CD1c-positive myeloid dendritic cell (primary cell): ENCODE measurements around the gene AZU1.
"Not testable (repeated sequence)": the region's sequence is repeated elsewhere in the genome, so short reads cannot be mapped to it uniquely, and the experiment has no call there.

Experiments
- DNase-seq: peaks from one replicate; pipeline ENCODE4 v3.0.0-alpha.2; 2016; ENCODE audit errors: extremely low spot score

Gene AZU1

GRCh38 chr19:873561-874041 lies 46.0 kb downstream of the AZU1 start:
- DNase-seq: no peak

- no peak for DNase-seq
Observed at GRCh38 chr19:875265-875879, 47.7 kb downstream of the AZU1 start.

- no peak for DNase-seq
Observed at GRCh38 chr19:876089-876488, 48.5 kb downstream of the AZU1 start.

- DNase-seq: no peak
Observed at GRCh38 chr19:876780-877314, 49.2 kb downstream of the AZU1 start.

GRCh38 chr19:877992-878660 lies 50.5 kb downstream of the AZU1 start:
- not testable (repeated sequence) for DNase-seq

- DNase-seq: not testable (repeated sequence)
Observed at GRCh38 chr19:878751-879561, 51.3 kb downstream of the AZU1 start.

GRCh38 chr19:879711-880438 lies 52.2 kb downstream of the AZU1 start:
- DNase-seq: no peak
